H1 (cell line): ENCODE measurements around the gene H2BK1.

ENCODE experiments used
- ASH2L ChIP-seq: fragments of 200-600, 300-600 bp; sonication (generic); IDR thresholded peaks from one replicate; pipeline ENCODE4 v1.7.1; 2017; ENCODE audit warnings: low read length
- BCL11A ChIP-seq, 2 experiments: IDR thresholded peaks; one replicate each; pipeline ENCODE4 v1.6.1; 2011; ENCODE audit warnings: low read depth in 2 of 2, low read length in 2 of 2, mild to moderate bottlenecking in 2 of 2
- CBX5 ChIP-seq: fragments of 300-800, 300-1000 bp; sonication (generic); IDR thresholded peaks from 2 replicates; pipeline ENCODE4 v1.7.1; 2016; ENCODE audit warnings: antibody characterized with exemption, low read length, low read depth
- CEBPB ChIP-seq: IDR thresholded peaks from 2 replicates; pipeline ENCODE4 v1.6.1; 2012; ENCODE audit warnings: low read depth, low read length
- EP300 ChIP-seq, 2 experiments: IDR thresholded peaks; 1 replicate in 1 of 2; 2 replicates in 1 of 2; pipeline ENCODE4 v1.6.1; 2011 to 2012; ENCODE audit warnings: low read depth in 2 of 2, low read length in 2 of 2, mild to moderate bottlenecking in 2 of 2, borderline replicate concordance in 1 of 2, inconsistent platforms in 1 of 2, moderate library complexity in 1 of 2
- GABPA ChIP-seq: IDR thresholded peaks from 2 replicates; pipeline ENCODE4 v1.6.1; 2011; ENCODE audit warnings: mild to moderate bottlenecking, low read length, moderate library complexity, borderline replicate concordance; ENCODE audit not compliant: insufficient read depth
- NRF1 ChIP-seq: IDR thresholded peaks from 2 replicates; pipeline ENCODE4 v1.6.1; 2011; ENCODE audit warnings: mild to moderate bottlenecking, low read depth, low read length, improper control_type of control experiment
- POLR2A ChIP-seq, 2 experiments: IDR thresholded peaks; 1 replicate in 1 of 2; 2 replicates in 1 of 2; pipeline ENCODE4 v1.6.1; 2011; ENCODE audit warnings: low read depth in 2 of 2, low read length in 2 of 2, mild to moderate bottlenecking in 2 of 2; ENCODE audit errors: control extremely low read depth in 1 of 2
- POLR2AphosphoS5 ChIP-seq: IDR thresholded peaks from 2 replicates; pipeline ENCODE4 v1.6.1; 2011; ENCODE audit warnings: low read depth, low read length
- TCF12 ChIP-seq: IDR thresholded peaks from 2 replicates; pipeline ENCODE4 v1.6.1; 2011; ENCODE audit warnings: low read depth, mild to moderate bottlenecking, low read length
- ZNF274 ChIP-seq: IDR thresholded peaks from 2 replicates; pipeline ENCODE4 v1.7.0; 2012; ENCODE audit warnings: low read length, borderline replicate concordance; ENCODE audit errors: extremely low read depth
- TF ChIP-seq, protein P1 (sequence below), 3 experiments: IDR thresholded peaks; 1 replicate in 2 of 3; 2 replicates in 1 of 3; pipeline versions ENCODE4 v1.5.1 to v1.6.1; 2011; ENCODE audit warnings: low read length in 3 of 3, mild to moderate bottlenecking in 3 of 3, inconsistent platforms in 2 of 3, low read depth in 1 of 3, moderate library complexity in 1 of 3; ENCODE audit not compliant: insufficient read depth in 1 of 3; ENCODE audit errors: control extremely low read depth in 1 of 3

DNA sequence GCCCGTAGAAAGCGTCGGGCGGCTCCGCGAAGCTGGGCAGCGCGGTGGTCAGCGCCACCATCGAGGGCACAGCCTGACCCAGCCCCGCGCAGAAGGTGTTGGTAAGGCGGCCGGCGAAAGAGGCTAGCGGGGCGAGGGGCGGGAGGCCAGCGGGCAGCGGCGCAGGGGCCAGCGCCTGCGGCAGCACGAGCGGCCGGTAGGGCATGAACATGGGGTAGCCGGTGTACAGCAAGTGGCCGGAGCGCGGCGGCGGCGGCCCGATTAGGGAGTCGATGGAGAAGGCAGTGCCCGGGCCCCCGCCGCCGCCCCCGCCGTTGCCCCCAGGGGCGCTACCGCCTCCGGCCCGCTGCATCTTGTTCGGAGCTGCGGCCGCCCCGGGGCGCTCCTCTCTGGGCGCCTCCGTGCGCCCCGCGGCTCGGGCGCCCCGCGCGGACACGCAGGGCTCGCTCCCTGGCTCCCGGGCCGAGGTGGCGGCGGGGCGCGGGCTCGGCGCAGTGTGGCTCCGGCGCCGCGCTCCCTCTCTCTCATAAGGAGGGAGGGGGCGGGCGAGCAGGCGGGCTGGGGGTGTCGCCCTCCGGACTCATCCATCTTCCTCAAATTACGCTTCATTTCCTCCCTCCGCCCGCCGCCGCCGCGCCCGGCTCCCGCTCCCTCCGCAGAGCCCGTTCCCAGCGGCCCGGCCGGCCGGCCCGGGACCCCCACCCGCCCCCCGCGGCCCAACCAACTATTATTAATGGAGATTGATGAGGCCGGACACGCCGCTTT lies 42.9 kb downstream of the H2BK1 start, which contains the start of gene GBX1:
- TF ChIP-seq CBX5 (no peak), POLR2AphosphoS5 (no peak), POLR2A (IDR thresholded peaks at IDR 0.05; ENCODE audit: control extremely low read depth in 1 of 2, low read depth in 2 of 2, low read length in 2 of 2) (no peak), CEBPB (no peak), BCL11A (IDR thresholded peaks at IDR 0.05; ENCODE audit: low read depth in 2 of 2, low read length in 2 of 2) (no peak), GABPA (no peak), ASH2L (no peak), EP300 (IDR thresholded peaks at IDR 0.05; ENCODE audit: borderline replicate concordance in 1 of 2, low read depth in 2 of 2, low read length in 2 of 2) (no peak), NRF1 (no peak), TCF12 (no peak), ZNF274 (no peak)
- TF ChIP-seq, protein P1, sequence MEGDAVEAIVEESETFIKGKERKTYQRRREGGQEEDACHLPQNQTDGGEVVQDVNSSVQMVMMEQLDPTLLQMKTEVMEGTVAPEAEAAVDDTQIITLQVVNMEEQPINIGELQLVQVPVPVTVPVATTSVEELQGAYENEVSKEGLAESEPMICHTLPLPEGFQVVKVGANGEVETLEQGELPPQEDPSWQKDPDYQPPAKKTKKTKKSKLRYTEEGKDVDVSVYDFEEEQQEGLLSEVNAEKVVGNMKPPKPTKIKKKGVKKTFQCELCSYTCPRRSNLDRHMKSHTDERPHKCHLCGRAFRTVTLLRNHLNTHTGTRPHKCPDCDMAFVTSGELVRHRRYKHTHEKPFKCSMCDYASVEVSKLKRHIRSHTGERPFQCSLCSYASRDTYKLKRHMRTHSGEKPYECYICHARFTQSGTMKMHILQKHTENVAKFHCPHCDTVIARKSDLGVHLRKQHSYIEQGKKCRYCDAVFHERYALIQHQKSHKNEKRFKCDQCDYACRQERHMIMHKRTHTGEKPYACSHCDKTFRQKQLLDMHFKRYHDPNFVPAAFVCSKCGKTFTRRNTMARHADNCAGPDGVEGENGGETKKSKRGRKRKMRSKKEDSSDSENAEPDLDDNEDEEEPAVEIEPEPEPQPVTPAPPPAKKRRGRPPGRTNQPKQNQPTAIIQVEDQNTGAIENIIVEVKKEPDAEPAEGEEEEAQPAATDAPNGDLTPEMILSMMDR (IDR thresholded peaks at IDR 0.05; ENCODE audit: control extremely low read depth in 1 of 3, insufficient read depth in 1 of 3, low read depth in 1 of 3, low read length in 3 of 3): peak in 2 of 3 experiments; percentile 1; a peak in 2 of 4 replicates
